Endothelial cell of hepatic sinusoid (primary cell): ENCODE results near the gene PTBP1.
"Not testable (repeated sequence)": the region's sequence is repeated elsewhere in the genome, so short reads cannot be mapped to it uniquely, and the experiment has no call there.

Experiments used
- in situ Hi-C: cut with HindIII; loops from 2 replicates; pipeline ENCODE4 v1.10.0; 2017; ENCODE audit warnings: low sequenced_read_pairs

PTBP1 gene

DNA sequence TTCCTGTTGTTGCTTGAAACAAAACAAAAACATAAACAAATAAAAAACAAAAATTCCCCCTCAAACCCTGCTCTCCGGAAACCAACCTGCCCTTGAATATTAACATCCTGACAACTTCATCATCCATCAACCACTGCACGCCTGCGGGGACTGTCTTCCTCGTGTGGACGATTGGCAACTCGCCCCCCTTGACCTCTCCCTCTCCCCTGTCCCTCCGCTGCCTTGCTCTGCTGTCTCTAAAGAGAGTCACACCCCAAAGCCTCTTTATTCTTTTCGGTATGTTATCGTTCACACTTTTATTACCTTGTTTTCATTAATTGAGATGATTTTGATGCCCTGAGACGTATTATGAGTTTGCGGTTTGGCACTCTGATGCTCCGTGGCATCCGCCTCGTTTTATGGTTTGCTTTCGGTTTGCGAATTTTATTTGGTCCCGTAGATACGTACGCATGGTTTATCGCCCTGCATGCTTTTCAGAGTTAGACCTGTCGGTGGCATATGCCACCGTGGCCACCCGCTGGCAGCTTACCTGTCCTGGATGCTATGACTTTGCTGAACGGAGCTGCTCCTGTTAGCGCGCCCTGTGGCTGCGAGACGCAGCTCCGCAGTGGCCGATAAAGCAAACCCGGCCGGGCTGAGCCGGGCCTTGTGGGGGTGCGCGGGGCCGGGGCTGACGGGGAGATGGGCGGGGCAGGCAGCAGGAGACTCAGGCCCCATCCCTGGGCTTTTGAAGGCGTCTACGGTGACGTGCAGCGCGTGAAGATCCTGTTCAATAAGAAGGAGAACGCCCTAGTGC lies 10.6 kb downstream of the PTBP1 start:
- in situ Hi-C loops: no loop called here

DNA sequence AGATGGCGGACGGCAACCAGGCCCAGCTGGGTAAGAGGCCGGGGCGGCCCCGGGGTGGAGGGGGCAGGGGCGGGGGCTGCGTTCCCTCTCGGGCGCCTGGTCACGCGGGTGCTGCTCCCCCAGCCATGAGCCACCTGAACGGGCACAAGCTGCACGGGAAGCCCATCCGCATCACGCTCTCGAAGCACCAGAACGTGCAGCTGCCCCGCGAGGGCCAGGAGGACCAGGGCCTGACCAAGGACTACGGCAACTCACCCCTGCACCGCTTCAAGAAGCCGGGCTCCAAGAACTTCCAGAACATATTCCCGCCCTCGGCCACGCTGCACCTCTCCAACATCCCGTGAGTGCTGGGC lies 11.1 kb downstream of the PTBP1 start:
- in situ Hi-C loops: no loop called here

DNA sequence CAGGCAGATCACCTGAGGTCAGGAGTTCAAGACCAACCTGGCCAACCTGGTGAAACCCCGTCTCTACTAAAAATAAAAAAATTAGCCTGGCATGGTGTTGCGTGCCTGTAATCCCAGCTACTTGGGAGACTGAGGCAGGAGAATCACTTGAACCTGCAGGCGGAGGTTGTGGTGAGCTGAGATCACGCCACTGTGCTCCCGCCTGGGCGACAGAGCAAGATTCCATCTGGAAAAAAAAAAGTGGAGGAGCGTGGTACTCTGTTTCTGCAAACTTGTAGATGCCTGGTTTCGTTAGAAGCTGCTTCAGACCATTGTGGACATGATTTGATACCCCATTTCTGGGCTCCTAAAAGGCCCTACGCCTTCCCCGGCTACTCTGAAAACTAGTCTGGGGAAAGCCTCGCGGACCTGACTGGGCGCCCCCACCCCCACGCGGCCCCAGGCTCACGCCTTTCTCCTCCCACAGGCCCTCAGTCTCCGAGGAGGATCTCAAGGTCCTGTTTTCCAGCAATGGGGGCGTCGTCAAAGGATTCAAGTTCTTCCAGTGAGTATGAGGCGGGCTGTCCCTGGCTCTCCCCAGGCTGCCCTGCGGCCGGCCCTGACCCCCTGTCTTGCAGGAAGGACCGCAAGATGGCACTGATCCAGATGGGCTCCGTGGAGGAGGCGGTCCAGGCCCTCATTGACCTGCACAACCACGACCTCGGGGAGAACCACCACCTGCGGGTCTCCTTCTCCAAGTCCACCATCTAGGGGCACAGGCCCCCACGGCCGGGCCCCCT lies 13.0 kb downstream of the PTBP1 start:
- in situ Hi-C loops: no loop called here

- in situ Hi-C loops: no loop called here
Observed at GRCh38 chr19:810883-811489, 13.7 kb downstream of the PTBP1 start.

GRCh38 chr19:811506-812048 lies 14.3 kb downstream of the PTBP1 start:
- in situ Hi-C loops: no loop called here

GRCh38 chr19:812049-812746 lies 14.9 kb downstream of the PTBP1 start:
- in situ Hi-C loops: no loop called here

DNA sequence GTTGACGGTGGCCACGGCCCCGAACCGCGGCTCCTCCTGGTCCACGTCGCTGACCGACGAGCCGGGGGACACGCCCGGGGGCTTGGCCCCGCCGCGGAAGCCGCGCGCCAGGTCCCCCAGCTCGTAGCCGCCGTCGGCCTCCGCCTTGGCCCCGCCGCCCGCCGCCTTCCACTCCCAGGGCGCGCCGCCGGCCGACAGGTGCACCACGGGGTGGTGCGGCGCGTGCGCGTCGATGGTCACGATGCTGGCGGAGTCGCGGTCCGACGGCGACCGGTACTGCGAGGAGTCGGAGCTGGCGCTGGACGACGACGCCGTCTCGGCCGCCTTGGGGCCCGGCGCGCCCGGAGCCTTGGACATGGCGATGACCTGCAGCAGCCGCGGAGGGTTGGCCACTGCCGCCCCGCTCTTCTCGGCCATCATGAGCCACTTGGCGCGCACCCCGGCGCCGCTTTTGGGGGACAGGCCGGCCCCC lies 15.5 kb downstream of the PTBP1 start:
- in situ Hi-C loops: no loop called here

DNA sequence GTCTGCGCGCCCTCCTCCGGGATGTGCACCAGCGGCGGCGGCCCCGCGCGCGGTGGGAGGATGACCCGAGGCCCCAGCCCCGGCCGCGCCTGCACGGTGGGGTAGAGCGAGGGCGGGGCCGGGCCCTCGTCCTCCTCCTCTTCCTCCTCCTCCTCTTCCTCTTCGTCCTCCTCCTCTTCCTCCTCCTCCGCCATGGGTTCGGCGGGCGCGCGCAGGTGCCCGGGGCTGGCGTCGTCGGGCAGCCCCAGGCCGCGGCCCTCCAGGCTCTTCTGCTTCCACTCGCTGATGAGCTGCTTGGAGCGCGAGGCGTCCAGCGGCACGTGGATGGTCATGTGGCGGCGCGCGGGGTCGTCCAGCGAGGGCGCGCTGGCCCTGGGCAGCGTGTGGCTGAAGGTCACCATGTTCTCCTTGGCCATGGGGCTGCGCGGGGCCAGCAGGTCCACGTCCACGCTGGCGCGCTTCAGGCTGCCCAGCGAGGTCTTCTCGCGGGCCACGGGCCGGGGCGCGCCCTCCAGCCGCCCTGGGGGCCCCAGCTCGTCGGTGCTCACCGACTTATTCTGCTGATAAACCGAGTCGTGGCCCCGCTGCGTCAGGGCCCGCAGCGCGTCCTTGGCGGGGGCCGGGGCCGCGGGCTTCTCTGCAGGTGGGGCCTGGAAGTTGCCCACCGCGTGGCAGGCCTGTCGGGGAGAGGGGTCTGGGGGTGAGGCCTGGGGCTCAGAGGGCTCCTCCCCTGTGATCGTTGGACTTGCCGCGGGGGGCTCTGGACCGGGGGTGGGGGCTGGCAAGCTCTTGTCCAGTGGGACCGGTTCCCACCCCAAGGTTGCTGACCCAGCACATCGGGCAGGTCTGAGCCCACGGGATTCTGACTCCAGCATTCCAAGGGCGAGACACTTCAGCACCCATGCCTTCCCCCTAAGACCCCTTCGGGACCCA lies 16.2 kb downstream of the PTBP1 start:
- in situ Hi-C loops: no loop called here

GRCh38 chr19:814152-815078 lies 17.2 kb downstream of the PTBP1 start:
- in situ Hi-C loops: no loop called here

- in situ Hi-C loops: no loop called here
Observed at GRCh38 chr19:815079-815774, 18.0 kb downstream of the PTBP1 start.

DNA sequence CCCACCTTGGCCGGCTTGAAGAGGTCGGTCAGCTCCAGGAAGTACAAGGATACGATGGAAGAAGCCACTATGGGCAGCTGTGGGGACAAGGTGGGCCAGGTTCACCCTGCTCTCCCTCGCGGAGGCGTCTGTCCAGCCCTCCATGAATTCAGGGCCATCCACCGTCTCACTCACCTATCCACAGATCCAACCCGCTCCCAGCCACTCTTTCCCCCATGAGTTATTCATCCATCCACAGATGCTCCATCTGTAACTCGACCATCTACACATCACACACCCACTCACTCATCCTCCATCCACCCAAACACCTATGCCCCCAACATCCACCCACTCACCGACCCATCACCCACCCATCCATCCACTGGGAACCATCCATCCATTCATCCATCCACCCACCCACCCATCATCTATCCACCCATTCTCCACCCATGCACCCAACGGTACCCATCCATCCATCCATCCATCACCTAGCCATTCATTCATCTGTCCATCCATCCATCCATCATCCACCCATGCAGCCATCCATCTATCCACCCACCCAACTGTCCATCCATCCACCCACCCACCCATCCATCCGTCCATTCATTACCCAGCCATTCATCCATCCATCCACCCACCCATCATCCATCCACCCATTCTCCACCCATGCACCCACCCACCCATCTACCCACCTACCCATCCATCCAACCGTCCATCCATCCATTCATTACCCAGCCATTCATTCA lies 18.7 kb downstream of the PTBP1 start:
- in situ Hi-C loops: no loop called here

DNA sequence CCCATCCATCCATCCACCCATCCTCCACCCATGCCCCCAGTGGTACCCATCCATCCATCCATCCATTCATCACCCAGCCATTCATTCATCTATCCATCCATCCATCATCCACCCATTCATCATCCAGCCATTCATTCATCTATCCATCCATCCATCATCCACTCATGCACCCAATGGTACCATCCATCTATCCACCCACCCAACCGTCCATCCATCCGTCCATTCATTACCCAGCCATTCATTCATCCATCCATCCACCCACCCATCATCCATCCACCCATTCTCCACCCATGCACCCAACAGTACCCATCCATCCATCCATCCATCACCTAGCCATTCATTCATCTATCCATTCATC lies 19.2 kb downstream of the PTBP1 start:
- in situ Hi-C loops: no loop called here

DNA sequence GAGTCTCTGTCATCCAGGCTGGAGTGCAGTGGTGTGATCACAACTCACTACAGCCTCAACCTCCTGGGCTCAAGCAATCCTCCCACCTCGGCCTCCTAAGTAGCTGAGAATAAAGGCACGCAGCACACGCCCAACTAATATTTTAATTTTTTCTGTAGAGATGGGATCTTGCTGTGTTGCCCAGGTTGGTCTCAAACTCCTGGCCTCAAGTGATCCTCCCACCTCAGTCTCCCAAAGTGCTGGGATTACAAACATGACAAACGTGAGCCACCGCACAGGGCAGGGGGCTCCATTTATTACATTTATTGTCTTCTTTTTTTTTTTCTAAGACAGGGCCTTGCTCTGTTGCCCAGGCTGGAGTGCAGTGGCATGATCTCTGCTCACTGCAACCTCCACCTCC lies 23.0 kb downstream of the PTBP1 start:
- in situ Hi-C loops: not testable (repeated sequence)

DNA sequence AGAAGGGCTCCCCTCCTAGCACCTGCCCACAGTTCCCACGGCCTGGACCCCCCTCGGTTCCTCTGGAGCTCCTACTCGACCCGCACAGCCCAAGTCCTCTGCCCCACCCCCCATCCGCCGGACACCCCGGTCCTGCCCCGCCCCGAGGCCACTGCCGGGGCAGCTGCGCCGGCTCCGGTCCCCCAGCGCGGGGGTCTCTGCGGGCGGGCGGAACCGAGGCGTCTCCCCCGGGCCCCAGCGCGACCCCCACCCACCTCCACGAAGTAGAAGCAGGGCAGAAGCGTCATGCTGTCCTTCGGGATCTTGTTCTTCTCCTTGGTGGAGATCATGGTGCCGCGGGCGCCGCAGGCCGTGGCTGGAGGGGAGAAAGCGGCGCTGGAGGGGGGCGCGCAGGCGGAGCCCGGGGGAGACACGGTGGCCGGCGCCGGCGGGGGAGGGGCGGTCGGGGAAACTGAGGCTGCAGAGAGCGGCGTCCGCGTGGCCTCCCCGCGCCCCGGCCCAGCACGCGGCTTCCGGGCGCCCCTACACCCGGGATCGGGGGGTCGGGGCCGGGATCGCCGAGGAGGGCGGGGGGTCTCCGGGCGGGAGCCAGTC lies 24.1 kb downstream of the PTBP1 start:
- in situ Hi-C loops: no loop called here

DNA sequence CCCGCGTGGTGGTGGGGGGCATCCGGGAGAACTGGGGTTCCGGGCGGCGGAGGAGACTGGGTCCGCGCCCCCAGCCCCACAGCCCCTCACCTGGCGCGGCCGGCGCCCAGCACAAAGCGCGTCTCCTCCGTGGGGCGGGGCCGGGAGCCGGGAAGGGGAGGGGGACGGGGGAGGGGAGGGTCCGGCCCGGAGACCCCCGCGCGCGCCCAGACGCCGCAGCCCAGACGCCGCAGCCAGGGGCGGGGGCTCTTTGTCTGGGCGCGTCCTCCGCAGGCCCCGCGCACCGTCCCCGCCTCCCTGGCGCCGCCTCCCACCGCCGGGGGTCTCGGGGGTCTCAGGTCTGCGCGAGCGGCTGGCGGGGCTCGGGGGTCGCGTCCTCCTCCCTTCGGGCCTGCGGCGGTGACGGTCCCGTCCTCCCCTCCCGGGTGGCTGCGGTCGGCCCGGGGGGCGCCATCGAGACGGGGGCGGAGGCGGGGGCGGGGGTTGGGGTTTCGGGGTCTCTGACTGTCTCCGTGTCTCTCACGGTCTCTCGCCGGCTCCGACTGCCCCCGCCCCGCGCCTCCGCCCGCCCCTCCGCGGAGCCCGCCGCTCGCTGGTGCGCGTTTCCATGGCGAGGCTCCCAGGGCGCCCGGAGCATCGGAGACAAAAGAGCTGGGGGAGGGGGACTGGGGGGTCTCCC lies 24.7 kb downstream of the PTBP1 start, which contains the start of gene PLPPR3:
Gene PLPPR3, minus strand, starts transcription at position 131 of the 679 bp plus-strand sequence. CDS start 396 bp downstream, outside the sequence.
- in situ Hi-C loops: no loop called here

GRCh38 chr19:823565-824121 lies 26.4 kb downstream of the PTBP1 start:
- in situ Hi-C loops: no loop called here
